ENCODE data around the gene BEST1. TPM values are rescaled to one million over a fixed set of nuclear protein-coding genes. Genes with fewer than 3 reads are reported as not detected.
A peak's percentile ranks its signal among the peaks of the same experiment; 100 is the strongest.

Gene BEST1
- total RNA-seq (7.7 and 15.2 TPM in 2 replicates), polyA plus RNA-seq (1.5 and 2.5 TPM in 2 replicates), polyA minus RNA-seq (ENCODE audit: low replicate concordance) (1.9 and 2.9 TPM in 2 replicates)
- 2.7 and 3.0 TPM in 2 replicates for polyA plus RNA-seq (2012)

DNA sequence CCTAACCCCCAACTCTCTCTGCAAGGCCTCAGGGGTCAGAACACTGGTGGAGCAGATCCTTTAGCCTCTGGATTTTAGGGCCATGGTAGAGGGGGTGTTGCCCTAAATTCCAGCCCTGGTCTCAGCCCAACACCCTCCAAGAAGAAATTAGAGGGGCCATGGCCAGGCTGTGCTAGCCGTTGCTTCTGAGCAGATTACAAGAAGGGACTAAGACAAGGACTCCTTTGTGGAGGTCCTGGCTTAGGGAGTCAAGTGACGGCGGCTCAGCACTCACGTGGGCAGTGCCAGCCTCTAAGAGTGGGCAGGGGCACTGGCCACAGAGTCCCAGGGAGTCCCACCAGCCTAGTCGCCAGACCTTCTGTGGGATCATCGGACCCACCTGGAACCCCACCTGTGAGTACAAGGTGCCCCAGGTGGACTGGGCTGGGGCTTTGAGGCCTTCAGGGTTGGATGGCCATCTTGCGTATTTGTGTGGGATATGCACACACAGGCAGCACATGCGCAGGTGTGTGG lies at the start of gene BEST1:
Gene BEST1 (plus strand): TSS at position 317 of the 513 bp plus-strand sequence. CDS start 1,456 bp downstream, outside the sequence.
- Histone ChIP-seq H3K27ac (ENCODE audit: insufficient read depth, low read length) (no peak within 1 kb of the TSS), H2AFZ (ENCODE audit: low read length) (no peak within 1 kb of the TSS), H3K9me3 (ENCODE audit: control insufficient read depth, insufficient read depth, low read depth, low read length) (no peaks in the 10 kb centered on the region), H3K27me3 (ENCODE audit: control insufficient read depth, insufficient read depth, low read length) (no peaks in the 10 kb centered on the region), H3K4me3 (replicated peaks in 1 of 4; ENCODE audit: control extremely low read depth in 1 of 4, insufficient read depth in 1 of 4, low read depth in 3 of 4, low read length in 4 of 4) (peak within 1 kb of the TSS in 1 of 4 experiments; percentile 8), H3K9ac (ENCODE audit: insufficient read depth, low read length) (no peak within 1 kb of the TSS), H3K36me3 (ENCODE audit: control insufficient read depth, insufficient read depth, low read length) (no peaks in the 10 kb centered on the region), H3K4me1 (ENCODE audit: control insufficient read depth, extremely low read depth, insufficient read depth, low read length) (peaks cover 7% of the 10 kb centered on the region), H3K4me2 (ENCODE audit: extremely low read depth, insufficient read depth, low read length) (no peak within 1 kb of the TSS), H4K20me1 (ENCODE audit: control insufficient read depth, extremely low read depth, insufficient read depth, low read length) (no peaks in the 10 kb centered on the region), H3K79me2 (ENCODE audit: control insufficient read depth, insufficient read depth, low read length) (no peaks in the 10 kb centered on the region)
- TF ChIP-seq EZH2 (IDR thresholded peaks at IDR 0.05; ENCODE audit: low read length, missing control alignments) (no peak), CTCF (conservative IDR thresholded peaks at IDR 0.05 in 1 of 2, IDR thresholded peaks at IDR 0.05 in 1 of 2; ENCODE audit: low read depth in 1 of 2, low read length in 2 of 2) (no peak)
- DNase-seq (ENCODE audit: low read depth in 2 of 2) = no peak

GRCh38 chr11:61901397-61901796 lies 48.8 kb upstream of the BEST1 start:
- H2AFZ ChIP-seq (ENCODE audit: low read length) = no peak overlapping the region

DNA sequence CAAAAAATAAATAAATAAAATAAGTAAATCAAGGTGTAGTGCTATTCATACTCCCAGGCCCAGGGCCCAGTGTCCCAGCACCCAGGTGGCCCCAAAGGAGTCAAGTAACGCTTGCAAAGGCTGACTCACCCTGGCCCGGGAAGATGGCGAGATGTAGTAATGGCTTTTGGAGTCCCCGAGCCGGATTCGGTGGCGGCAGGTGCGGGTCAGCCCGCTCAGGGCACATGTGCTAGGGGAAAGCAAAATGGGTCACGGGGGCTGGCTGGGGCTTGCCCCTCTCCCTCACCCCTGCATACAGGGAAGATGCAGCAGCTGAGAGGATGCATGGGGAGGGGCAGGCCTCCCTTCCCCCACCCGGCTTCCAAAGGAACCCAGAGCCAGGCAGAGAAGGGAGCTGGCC lies 47.8 kb upstream of the BEST1 start:
- TF ChIP-seq CTCF (conservative IDR thresholded peaks at IDR 0.05 in 1 of 2, IDR thresholded peaks at IDR 0.05 in 1 of 2; ENCODE audit: low read depth in 1 of 2, low read length in 2 of 2) = no peak
- TF ChIP-seq EZH2 (IDR thresholded peaks at IDR 0.05; ENCODE audit: low read length, missing control alignments) = no peak
- H3K27me3 ChIP-seq (ENCODE audit: control insufficient read depth, insufficient read depth, low read length) = no peaks in the 10 kb centered on the region

More at GRCh38 chr11:61901397-61901796, 48.8 kb upstream of the BEST1 start:
- H3K27ac ChIP-seq (ENCODE audit: insufficient read depth, low read length) = no peak overlapping the region
- H3K4me3 ChIP-seq (replicated peaks in 1 of 4; ENCODE audit: control extremely low read depth in 1 of 4, insufficient read depth in 1 of 4, low read depth in 3 of 4, low read length in 4 of 4) = no peak overlapping the region
- no peaks in the 10 kb centered on the region for H3K9me3 ChIP-seq (ENCODE audit: control insufficient read depth, insufficient read depth, low read depth, low read length)
- TF ChIP-seq CTCF (conservative IDR thresholded peaks at IDR 0.05 in 1 of 2, IDR thresholded peaks at IDR 0.05 in 1 of 2; ENCODE audit: low read depth in 1 of 2, low read length in 2 of 2) (no peak), EZH2 (IDR thresholded peaks at IDR 0.05; ENCODE audit: low read length, missing control alignments) (no peak)
- H3K4me1 ChIP-seq (ENCODE audit: control insufficient read depth, extremely low read depth, insufficient read depth, low read length) = no peaks in the 10 kb centered on the region
- no peak for DNase-seq (ENCODE audit: low read depth in 2 of 2)
- no peak overlapping the region for H3K4me2 ChIP-seq (ENCODE audit: extremely low read depth, insufficient read depth, low read length)
- no peak overlapping the region for H3K9ac ChIP-seq (ENCODE audit: insufficient read depth, low read length)
- no peaks in the 10 kb centered on the region for H3K27me3 ChIP-seq (ENCODE audit: control insufficient read depth, insufficient read depth, low read length)
- H3K36me3 ChIP-seq (ENCODE audit: control insufficient read depth, insufficient read depth, low read length) = peaks cover 4% of the 10 kb centered on the region
- H3K79me2 ChIP-seq (ENCODE audit: control insufficient read depth, insufficient read depth, low read length) = no peaks in the 10 kb centered on the region
- no peaks in the 10 kb centered on the region for H4K20me1 ChIP-seq (ENCODE audit: control insufficient read depth, extremely low read depth, insufficient read depth, low read length)

More for the DNA sequence above, 47.8 kb upstream of the BEST1 start:
- H3K4me1 ChIP-seq (ENCODE audit: control insufficient read depth, extremely low read depth, insufficient read depth, low read length) = no peaks in the 10 kb centered on the region
- no peak overlapping the region for H3K27ac ChIP-seq (ENCODE audit: insufficient read depth, low read length)
- peaks cover 5% of the 10 kb centered on the region for H3K36me3 ChIP-seq (ENCODE audit: control insufficient read depth, insufficient read depth, low read length)
- H4K20me1 ChIP-seq (ENCODE audit: control insufficient read depth, extremely low read depth, insufficient read depth, low read length) = no peaks in the 10 kb centered on the region
- no peak overlapping the region for H3K4me2 ChIP-seq (ENCODE audit: extremely low read depth, insufficient read depth, low read length)
- no peak overlapping the region for H2AFZ ChIP-seq (ENCODE audit: low read length)
- no peaks in the 10 kb centered on the region for H3K79me2 ChIP-seq (ENCODE audit: control insufficient read depth, insufficient read depth, low read length)
- H3K9me3 ChIP-seq (ENCODE audit: control insufficient read depth, insufficient read depth, low read depth, low read length) = no peaks in the 10 kb centered on the region
- H3K9ac ChIP-seq (ENCODE audit: insufficient read depth, low read length) = no peak overlapping the region
- H3K4me3 ChIP-seq (replicated peaks in 1 of 4; ENCODE audit: control extremely low read depth in 1 of 4, insufficient read depth in 1 of 4, low read depth in 3 of 4, low read length in 4 of 4) = no peak overlapping the region
- DNase-seq (ENCODE audit: low read depth in 2 of 2) = no peak
